HepG2 (cell line): Measurements from ENCODE around the gene DMRT1. TPM values are rescaled to one million over a fixed set of nuclear protein-coding genes. Genes with fewer than 3 reads are reported as not detected.
A peak's percentile ranks its signal among the peaks of the same experiment; 100 is the strongest.

Experiments used
- ATAC-seq: fragments of 200-7000 bp; cut with Tn5 transposase; 3 replicates; pipeline ENCODE4 v1.9.1; 2020; ENCODE audit warnings: mild to moderate bottlenecking, moderate library complexity
- BruUV-seq: library from RNA; stranded (reverse); fragments of 400-500 nt; replicated peaks from 2 replicates; lab custom pipeline; 2021; lab: Mats Ljungman, UMichigan
- CTCF ChIA-PET: fragments of 300-600 bp; formaldehyde crosslinking; extraction: SDS; loops from one replicate; lab custom pipeline; 2021; ENCODE audit warnings: low total read pairs, inconsistent platforms, low intra/inter-chr PET ratio; lab: Yijun Ruan, JAX
- POLR2A ChIA-PET: fragments of 350-600 bp; sonication (Branson Sonifier 250); formaldehyde crosslinking; loops from one replicate; lab custom pipeline; 2020; ENCODE audit warnings: antibody characterized with exemption, inconsistent platforms; lab: Yijun Ruan, JAX
- DNase-seq: peaks from one replicate; pipeline ENCODE4 v3.0.0-alpha.2; 2015; ENCODE audit warnings: low spot score
- FAIRE-seq: peaks from 3 replicates; lab custom pipeline; 2011; peaks lifted over from hg19 to GRCh38; lab: Jason Lieb, UNC
- H2AFZ ChIP-seq: one replicate; pipeline ENCODE4 v1.6.1; 2011; ENCODE audit warnings: low read length, inconsistent platforms
- H3K27ac ChIP-seq: fragments of 300-600 bp; 3 replicates; pipeline ENCODE4 v1.8.0; 2011; ENCODE audit warnings: mixed run types, mild to moderate bottlenecking, mixed read lengths, low read length, inconsistent platforms; ENCODE audit not compliant: insufficient read depth; ENCODE audit errors: extremely low read length
- H3K27me3 ChIP-seq, 2 experiments: fragments of 200-600 bp in 1 of 2; 2 replicates in 1 of 2; 3 replicates in 1 of 2; pipeline versions ENCODE4 v1.6.0 to v1.8.0; 2011; ENCODE audit warnings: low read length in 2 of 2, mild to moderate bottlenecking in 2 of 2, moderate library complexity in 2 of 2, inconsistent platforms in 1 of 2; ENCODE audit not compliant: insufficient read depth in 2 of 2, control insufficient read depth in 1 of 2
- H3K36me3 ChIP-seq, 2 experiments: fragments of 200-600 bp in 1 of 2; replicated peaks in 1 of 2; 2 replicates in 1 of 2; 3 replicates in 1 of 2; pipeline versions ENCODE4 v1.5.1 to v1.8.0; 2011; ENCODE audit warnings: low read length in 2 of 2, inconsistent platforms in 1 of 2; ENCODE audit not compliant: insufficient read depth in 2 of 2, control insufficient read depth in 1 of 2
- H3K4me1 ChIP-seq: 2 replicates; pipeline ENCODE4 v1.5.1; 2012; ENCODE audit warnings: low read length, inconsistent platforms; ENCODE audit not compliant: insufficient read depth
- H3K4me2 ChIP-seq: 2 replicates; pipeline ENCODE4 v1.6.0; 2011; ENCODE audit warnings: low read depth, low read length, inconsistent platforms
- H3K4me3 ChIP-seq, 3 experiments: fragments of 200-600 bp in 1 of 3; sonication (generic), shearing (Covaris generic) in 1 of 3; replicated peaks in 1 of 3; 2 replicates each; pipeline ENCODE4 v1.5.1; 2011 to 2016; ENCODE audit warnings: low read length in 3 of 3, inconsistent platforms in 2 of 3, low read depth in 2 of 3, mild to moderate bottlenecking in 2 of 3, control low read depth in 1 of 3, mixed read lengths in 1 of 3; ENCODE audit not compliant: insufficient read depth in 1 of 3
- H3K79me2 ChIP-seq: one replicate; pipeline ENCODE4 v1.6.1; 2011; ENCODE audit warnings: low read length, inconsistent platforms; ENCODE audit not compliant: insufficient read depth
- H3K9ac ChIP-seq: 2 replicates; pipeline ENCODE4 v1.6.0; 2011; ENCODE audit warnings: mild to moderate bottlenecking, low read depth, low read length, inconsistent platforms; ENCODE audit not compliant: insufficient read depth
- H3K9me3 ChIP-seq: 2 replicates; pipeline ENCODE4 v1.5.1; 2012; ENCODE audit warnings: mild to moderate bottlenecking, low read length
- H4K20me1 ChIP-seq: 2 replicates; pipeline ENCODE4 v1.6.0; 2011; ENCODE audit warnings: inconsistent platforms, mild to moderate bottlenecking, low read length, moderate library complexity; ENCODE audit not compliant: insufficient read depth
- EZH2 ChIP-seq: conservative IDR thresholded peaks from 2 replicates; pipeline ENCODE4 v1.6.1; 2012; ENCODE audit warnings: mild to moderate bottlenecking, low read depth, low read length, moderate library complexity
- HNRNPLL ChIP-seq: fragments of 200-400 bp; formaldehyde crosslinking; IDR thresholded peaks from 2 replicates; pipeline ENCODE4 v1.6.1; 2017; ENCODE audit warnings: mild to moderate bottlenecking, low read depth, low read length; ENCODE audit not compliant: poor library complexity, severe bottlenecking
- NRL ChIP-seq: sonication (generic); formaldehyde crosslinking; IDR thresholded peaks from 2 replicates; pipeline ENCODE4 v1.5.0; 2020; ENCODE audit warnings: missing genetic modification reagents, mild to moderate bottlenecking, moderate library complexity, borderline replicate concordance
- ZNF724P ChIP-seq: sonication (generic); formaldehyde crosslinking; IDR thresholded peaks from 2 replicates; pipeline ENCODE4 v1.8.0; 2022; ENCODE audit warnings: missing genetic modification reagents, borderline replicate concordance
- WGBS: methylation state at CpG from one replicate; pipeline ENCODE4 v1.1.6; 2017; ENCODE audit warnings: low lambda C conversion rate; 5-methylcytosine and 5-hydroxymethylcytosine counted together
- in situ Hi-C: cut with HindIII; loops from 2 replicates; pipeline ENCODE4 v1.10.0; 2017; ENCODE audit warnings: low pct_unique_long_range_greater_than_20kb; ENCODE audit not compliant: extremely low pct_ligation_motif_present
- intact Hi-C: fragments of 100-400 bp; cut with micrococcal nuclease; formaldehyde crosslinking; loops from one replicate; pipeline ENCODE4 v1.10.0; 2022; ENCODE audit not compliant: unreplicated experiment
- polyA plus RNA-seq, 8 experiments: library from polyadenylated mRNA; depleted of rRNA in 3 of 8; stranded (reverse) in 7 of 8; unstranded in 1 of 8; fragments of >200 nt; fragmentation: Illumina TruSeq in 4 of 8; extraction: Trizol in 4 of 8; gene quantifications; 2 replicates each; pipeline versions ENCODE4 v1.2.1 to v1.2.3, GENCODE V29; 2011 to 2016; ENCODE audit warnings: low read depth in 4 of 8, missing spikeins in 1 of 8, mixed read lengths in 1 of 8; ENCODE audit not compliant: insufficient read depth in 1 of 8
- total RNA-seq, 5 experiments: library from RNA; depleted of rRNA; stranded (reverse); fragments of >200 nt; fragmentation: Illumina TruSeq; extraction: Trizol; gene quantifications; 2 replicates each; pipeline ENCODE4 v1.2.3, GENCODE V29; 2016; ENCODE audit warnings: low read depth in 1 of 5
- TF ChIP-seq, protein P1 (sequence below): sonication (generic); formaldehyde crosslinking; IDR thresholded peaks from 2 replicates; pipeline ENCODE4 v1.4.0; 2020; ENCODE audit warnings: missing genetic modification reagents

DMRT1 gene
- total and polyA plus RNA-seq, 2 of the 13 experiments (the other 11 are each of a cell fraction or from before 2014, with no cell fraction given) = not detected

DNA sequence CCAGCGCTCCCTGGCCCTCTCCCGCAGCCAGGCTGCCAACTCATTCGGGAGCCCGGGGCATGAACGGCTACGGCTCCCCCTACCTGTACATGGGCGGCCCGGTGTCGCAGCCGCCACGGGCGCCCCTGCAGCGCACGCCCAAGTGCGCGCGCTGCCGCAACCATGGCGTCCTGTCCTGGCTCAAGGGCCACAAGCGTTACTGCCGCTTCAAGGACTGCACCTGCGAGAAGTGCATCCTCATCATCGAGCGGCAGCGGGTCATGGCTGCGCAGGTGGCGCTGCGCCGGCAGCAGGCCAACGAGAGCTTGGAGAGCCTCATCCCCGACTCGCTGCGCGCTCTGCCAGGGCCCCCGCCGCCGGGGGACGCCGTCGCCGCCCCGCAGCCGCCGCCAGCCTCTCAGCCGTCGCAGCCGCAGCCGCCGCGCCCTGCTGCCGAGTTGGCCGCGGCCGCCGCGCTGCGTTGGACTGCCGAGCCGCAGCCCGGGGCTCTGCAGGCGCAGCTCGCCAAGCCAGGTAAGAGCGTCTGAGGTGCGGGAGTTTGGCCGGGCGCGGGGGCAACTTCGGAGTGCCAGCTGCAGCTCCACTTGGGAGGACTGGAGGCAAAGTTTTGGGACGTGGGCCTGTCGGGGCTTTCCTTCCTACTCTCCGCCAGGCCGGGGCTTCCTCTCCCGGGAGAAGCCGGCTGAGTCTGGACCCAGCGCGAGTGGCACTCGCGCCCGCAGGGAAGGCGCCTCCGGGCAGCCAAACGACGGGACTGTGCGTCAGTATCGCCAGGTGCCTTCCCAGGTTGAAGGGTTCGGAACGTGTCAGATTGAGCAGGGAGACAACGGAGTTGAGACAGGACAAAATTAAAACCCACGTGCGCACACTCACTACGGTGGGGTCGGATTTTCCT, 135.7 kb downstream of the DMRT1 start:
- H2AFZ ChIP-seq = no peak overlapping the region
- no peak overlapping the region for H3K9ac ChIP-seq
- DNase-seq (no peak), FAIRE-seq (no peak), ATAC-seq (peak; percentile 64)
- H3K36me3 ChIP-seq = no peaks in the 10 kb centered on the region
- no TSS peak for BruUV-seq
- H3K9me3 ChIP-seq = no peaks in the 10 kb centered on the region
- no peak overlapping the region for H3K27ac ChIP-seq
- no peaks in the 10 kb centered on the region for H4K20me1 ChIP-seq
- WGBS = 57% methylated on average over 20 of the region's 92 CpGs
- no peaks in the 10 kb centered on the region for H3K4me1 ChIP-seq
- POLR2A ChIA-PET = no interaction called here
- in situ Hi-C loops = loop anchor here (25.0 kb wide), 1 partner anchor 390 kb away; no protein-coding TSS in a partner anchor
- CTCF ChIA-PET = no interaction called here
- peaks cover 8 to 84% of the 10 kb centered on the region in 2 experiments for H3K27me3 ChIP-seq
- TF ChIP-seq ZNF724P (CRISPR knock-in tag) (no peak), EZH2 (0 out of 2 replicates have a peak, but pooled peaks have one; percentile 34), HNRNPLL (peak; percentile 58), NRL (no peak)
- TF ChIP-seq, protein P1, sequence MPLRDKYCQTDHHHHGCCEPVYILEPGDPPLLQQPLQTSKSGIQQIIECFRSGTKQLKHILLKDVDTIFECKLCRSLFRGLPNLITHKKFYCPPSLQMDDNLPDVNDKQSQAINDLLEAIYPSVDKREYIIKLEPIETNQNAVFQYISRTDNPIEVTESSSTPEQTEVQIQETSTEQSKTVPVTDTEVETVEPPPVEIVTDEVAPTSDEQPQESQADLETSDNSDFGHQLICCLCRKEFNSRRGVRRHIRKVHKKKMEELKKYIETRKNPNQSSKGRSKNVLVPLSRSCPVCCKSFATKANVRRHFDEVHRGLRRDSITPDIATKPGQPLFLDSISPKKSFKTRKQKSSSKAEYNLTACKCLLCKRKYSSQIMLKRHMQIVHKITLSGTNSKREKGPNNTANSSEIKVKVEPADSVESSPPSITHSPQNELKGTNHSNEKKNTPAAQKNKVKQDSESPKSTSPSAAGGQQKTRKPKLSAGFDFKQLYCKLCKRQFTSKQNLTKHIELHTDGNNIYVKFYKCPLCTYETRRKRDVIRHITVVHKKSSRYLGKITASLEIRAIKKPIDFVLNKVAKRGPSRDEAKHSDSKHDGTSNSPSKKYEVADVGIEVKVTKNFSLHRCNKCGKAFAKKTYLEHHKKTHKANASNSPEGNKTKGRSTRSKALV (CRISPR knock-in tag) = peak; percentile 75
- intact Hi-C loops = no loop called here
- no peak overlapping the region for H3K4me3 ChIP-seq
- no peaks in the 10 kb centered on the region for H3K79me2 ChIP-seq
- H3K4me2 ChIP-seq = no peak overlapping the region
